GM13976 (cell line): Measurements from ENCODE around the gene FNDC3B.
"Not testable (repeated sequence)": the region's sequence is repeated elsewhere in the genome, so short reads cannot be mapped to it uniquely, and the experiment has no call there.

Experiments used
- DNase-seq: peaks from one replicate; pipeline ENCODE4 v3.0.0; 2012; ENCODE audit warnings: low spot score
- CTCF ChIP-seq: IDR thresholded peaks from 2 replicates; pipeline ENCODE4 v1.5.1; 2012; ENCODE audit warnings: borderline replicate concordance, mild to moderate bottlenecking; ENCODE audit not compliant: insufficient read depth; ENCODE audit errors: extremely low read depth, missing control alignments, control extremely low read depth
- in situ Hi-C: fragments of 300-500 bp; cut with MboI; formaldehyde crosslinking; loops from one replicate; pipeline ENCODE4 v1.12.0; 2022; ENCODE audit warnings: low sequenced_read_pairs, mixed read lengths, inconsistent platforms; ENCODE audit not compliant: unreplicated experiment

The FNDC3B gene

DNA sequence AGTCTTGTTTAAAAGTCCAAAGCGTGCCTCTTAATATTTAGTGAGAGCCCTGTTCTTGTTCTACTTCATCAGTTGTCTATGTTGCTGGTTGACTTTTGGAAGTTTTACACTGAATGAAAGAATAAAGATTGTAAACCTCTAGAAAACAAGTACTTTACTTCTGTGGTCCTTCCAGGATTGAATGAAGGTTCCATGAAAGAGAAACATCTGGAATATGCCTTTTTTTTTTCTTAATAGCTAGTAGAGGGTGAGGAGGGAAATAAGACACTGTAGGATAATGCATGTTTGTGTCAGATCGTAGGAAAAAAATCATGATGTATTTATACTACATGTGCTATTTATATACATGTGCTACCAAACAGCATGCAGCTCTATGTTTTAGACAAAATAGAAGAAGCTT is 205.9 kb downstream of the FNDC3B start:
- in situ Hi-C loops = no loop called here
- TF ChIP-seq CTCF = no peak
- DNase-seq = no peak

- no peak for TF ChIP-seq CTCF
- in situ Hi-C loops = no loop called here
- DNase-seq = no peak
Measured at GRCh38 chr3:172246107-172246844, 206.9 kb downstream of the FNDC3B start.

DNA sequence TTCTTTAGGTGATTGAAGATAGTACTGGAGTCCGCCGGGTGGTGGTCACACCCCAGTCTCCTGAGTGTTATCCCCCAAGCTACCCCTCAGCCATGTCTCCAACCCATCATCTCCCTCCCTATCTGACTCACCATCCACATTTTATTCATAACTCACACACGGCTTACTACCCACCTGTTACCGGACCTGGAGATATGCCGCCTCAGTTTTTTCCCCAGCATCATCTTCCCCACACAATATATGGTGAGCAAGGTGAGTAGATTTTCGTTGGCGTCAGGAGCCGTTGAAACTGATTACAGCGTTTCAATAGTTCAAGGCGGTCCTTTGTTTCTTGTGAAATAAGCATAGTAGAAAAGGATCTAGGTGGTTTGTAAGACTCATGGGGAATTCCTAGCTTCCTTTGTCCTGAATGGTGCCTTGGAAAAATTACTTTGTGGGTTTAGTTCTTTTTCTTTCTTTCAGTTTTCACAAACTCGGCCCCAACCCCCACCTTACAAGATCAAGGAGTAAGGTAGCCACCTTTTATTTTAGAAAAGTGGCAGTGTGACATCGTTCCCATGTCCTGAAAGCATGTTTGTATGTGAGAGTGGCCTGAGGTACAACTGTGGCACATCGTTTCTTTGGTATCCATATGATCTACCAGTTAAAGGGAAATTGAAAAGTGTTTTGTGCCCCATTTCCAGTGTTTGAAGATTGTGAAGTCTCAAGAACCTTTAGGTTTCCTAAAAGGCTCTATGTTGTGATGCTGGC is 208.3 kb downstream of the FNDC3B start:
- DNase-seq = no peak
- TF ChIP-seq CTCF = no peak
- in situ Hi-C loops = no loop called here

DNA sequence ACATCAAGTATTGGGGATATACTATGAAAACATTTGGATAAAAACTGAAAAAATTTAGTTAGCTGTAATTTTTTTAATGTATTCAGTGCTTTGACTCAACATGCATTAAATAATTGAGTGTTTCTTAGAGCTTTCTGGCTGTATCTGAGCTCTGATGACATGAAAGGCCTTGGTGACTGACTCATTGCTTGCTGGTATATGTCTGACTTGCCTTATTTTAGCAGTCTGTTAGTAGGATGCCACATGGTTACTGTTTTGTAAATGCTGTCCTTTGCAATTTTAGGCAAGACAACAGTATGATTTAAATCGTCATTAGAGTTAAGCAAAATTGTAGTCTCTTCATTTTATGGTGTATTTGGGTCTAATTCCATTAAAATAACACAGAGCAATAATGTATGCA is 209.7 kb downstream of the FNDC3B start:
- no peak for TF ChIP-seq CTCF
- DNase-seq = no peak
- in situ Hi-C loops = no loop called here

DNA sequence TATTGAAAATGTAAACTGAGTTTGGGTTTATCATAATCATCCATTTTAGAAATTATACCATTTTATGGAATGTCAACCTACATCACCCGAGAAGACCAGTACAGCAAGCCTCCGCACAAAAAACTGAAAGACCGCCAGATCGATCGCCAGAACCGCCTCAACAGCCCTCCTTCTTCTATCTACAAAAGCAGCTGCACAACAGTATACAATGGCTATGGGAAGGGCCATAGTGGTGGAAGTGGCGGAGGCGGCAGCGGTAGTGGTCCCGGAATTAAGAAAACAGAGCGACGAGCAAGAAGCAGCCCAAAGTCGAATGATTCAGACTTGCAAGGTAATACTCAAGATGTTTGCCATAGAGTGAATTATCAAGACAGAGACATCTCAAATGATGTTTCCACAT is 211.8 kb downstream of the FNDC3B start:
- in situ Hi-C loops = no loop called here
- no peak for DNase-seq
- TF ChIP-seq CTCF = no peak

DNA sequence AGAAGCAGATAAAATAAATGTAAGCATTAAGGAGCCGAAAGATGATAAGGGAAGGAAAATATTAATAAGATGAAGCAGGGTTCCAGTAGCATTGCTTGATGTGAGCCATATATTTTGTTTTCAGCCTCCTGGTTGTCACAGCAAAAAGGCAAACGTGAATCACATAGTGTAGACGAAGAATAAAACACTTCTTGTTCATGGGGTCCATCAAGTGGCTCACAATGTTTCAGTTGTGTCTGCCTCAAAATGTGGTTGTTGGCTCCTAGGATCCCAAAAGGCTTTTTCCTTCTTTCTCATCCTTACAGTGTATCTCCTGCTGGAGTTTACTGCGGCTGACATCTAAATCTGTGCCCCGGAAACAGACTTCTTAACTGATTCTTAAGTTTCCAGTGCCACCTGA is 213.8 kb downstream of the FNDC3B start:
- TF ChIP-seq CTCF = no peak
- no peak for DNase-seq
- in situ Hi-C loops = no loop called here

- no peak for TF ChIP-seq CTCF
- in situ Hi-C loops = no loop called here
- no peak for DNase-seq
Measured at GRCh38 chr3:172254542-172254941, 215.2 kb downstream of the FNDC3B start.

DNA sequence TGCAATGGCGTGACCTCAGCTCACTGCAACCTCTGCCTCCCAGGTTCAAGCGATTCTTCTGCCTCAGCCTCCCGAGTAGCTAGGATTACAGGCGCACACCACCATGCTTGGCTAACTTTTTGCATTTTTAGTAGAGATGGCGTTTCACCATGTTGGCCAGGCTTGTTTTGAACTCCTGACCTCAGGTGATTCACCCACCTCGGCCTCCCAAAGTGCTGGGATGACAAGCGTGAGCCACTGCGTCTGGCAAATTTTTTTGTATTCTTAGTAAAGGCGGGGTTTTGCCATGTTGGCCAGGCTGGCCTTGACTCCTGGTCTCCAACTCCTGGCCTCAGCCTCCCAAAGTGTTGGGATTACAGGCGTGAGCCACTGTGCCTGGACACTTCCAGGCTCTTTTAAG is 215.9 kb downstream of the FNDC3B start:
- DNase-seq, in situ Hi-C loops: not testable (repeated sequence)
